Measurements from ENCODE around the gene ATG101. TPM values are rescaled to one million over a fixed set of nuclear protein-coding genes. Genes with fewer than 3 reads are reported as not detected.

ATG101 gene
- total and polyA plus RNA-seq, 4 donors: 22.1 to 64.3 (median 36.7) TPM

GRCh38 chr12:52066346-52067080, 3.3 kb upstream of the ATG101 start:
- H3K9me3 ChIP-seq (ENCODE audit: control insufficient read depth in 4 of 4, insufficient read depth in 3 of 4, low read length in 3 of 4): no peaks in the 10 kb centered on the region
- no peak overlapping the region for H3K9ac ChIP-seq (ENCODE audit: insufficient read depth in 1 of 2, low read length in 2 of 2)
- ATAC-seq (ENCODE audit: insufficient read depth, low FRiP score): no peak
- peaks cover 0 to 2% (median 0%) of the 10 kb centered on the region in 3 donors for H3K27me3 ChIP-seq (ENCODE audit: control insufficient read depth in 3 of 3, insufficient read depth in 3 of 3, low read length in 2 of 3)
- no peak overlapping the region for H3K4me3 ChIP-seq
- no peaks in the 10 kb centered on the region for H3K36me3 ChIP-seq (ENCODE audit: control insufficient read depth in 4 of 4, insufficient read depth in 4 of 4, low read length in 4 of 4)
- no peak for DNase-seq
- no peak for TF ChIP-seq CTCF (IDR thresholded peaks at IDR 0.05; ENCODE audit: control extremely low read depth, extremely low read depth)
- H3K27ac ChIP-seq (ENCODE audit: low read depth in 1 of 2, low read length in 1 of 2): no peak overlapping the region
- WGBS, 2 donors: 67 to 70% methylated on average over 8 of the region's 8 CpGs
- H3K4me1 ChIP-seq (ENCODE audit: control insufficient read depth in 5 of 5, insufficient read depth in 5 of 5, low read length in 5 of 5): peaks cover 5 to 18% (median 6%) of the 10 kb centered on the region in 5 donors

- Histone ChIP-seq H3K36me3 (ENCODE audit: control insufficient read depth in 4 of 4, insufficient read depth in 4 of 4, low read length in 4 of 4) (no peaks in the 10 kb centered on the region), H3K4me3 (no peak overlapping the region), H3K4me1 (ENCODE audit: control insufficient read depth in 5 of 5, insufficient read depth in 5 of 5, low read length in 5 of 5) (peaks cover 2 to 18% (median 5%) of the 10 kb centered on the region in 5 donors), H3K27ac (ENCODE audit: low read depth in 1 of 2, low read length in 1 of 2) (no peak overlapping the region), H3K27me3 (ENCODE audit: control insufficient read depth in 3 of 3, insufficient read depth in 3 of 3, low read length in 2 of 3) (peaks cover 0 to 2% (median 0%) of the 10 kb centered on the region in 3 donors), H3K9ac (ENCODE audit: insufficient read depth in 1 of 2, low read length in 2 of 2) (no peak overlapping the region), H3K9me3 (ENCODE audit: control insufficient read depth in 4 of 4, insufficient read depth in 3 of 4, low read length in 3 of 4) (no peaks in the 10 kb centered on the region)
- WGBS, 2 donors: 68 to 82% methylated on average over 3 of the region's 3 CpGs
- DNase-seq: no peak
- TF ChIP-seq CTCF (IDR thresholded peaks at IDR 0.05; ENCODE audit: control extremely low read depth, extremely low read depth): no peak
- ATAC-seq (ENCODE audit: insufficient read depth, low FRiP score): no peak
Observed at GRCh38 chr12:52067081-52067374, 2.8 kb upstream of the ATG101 start.

DNA sequence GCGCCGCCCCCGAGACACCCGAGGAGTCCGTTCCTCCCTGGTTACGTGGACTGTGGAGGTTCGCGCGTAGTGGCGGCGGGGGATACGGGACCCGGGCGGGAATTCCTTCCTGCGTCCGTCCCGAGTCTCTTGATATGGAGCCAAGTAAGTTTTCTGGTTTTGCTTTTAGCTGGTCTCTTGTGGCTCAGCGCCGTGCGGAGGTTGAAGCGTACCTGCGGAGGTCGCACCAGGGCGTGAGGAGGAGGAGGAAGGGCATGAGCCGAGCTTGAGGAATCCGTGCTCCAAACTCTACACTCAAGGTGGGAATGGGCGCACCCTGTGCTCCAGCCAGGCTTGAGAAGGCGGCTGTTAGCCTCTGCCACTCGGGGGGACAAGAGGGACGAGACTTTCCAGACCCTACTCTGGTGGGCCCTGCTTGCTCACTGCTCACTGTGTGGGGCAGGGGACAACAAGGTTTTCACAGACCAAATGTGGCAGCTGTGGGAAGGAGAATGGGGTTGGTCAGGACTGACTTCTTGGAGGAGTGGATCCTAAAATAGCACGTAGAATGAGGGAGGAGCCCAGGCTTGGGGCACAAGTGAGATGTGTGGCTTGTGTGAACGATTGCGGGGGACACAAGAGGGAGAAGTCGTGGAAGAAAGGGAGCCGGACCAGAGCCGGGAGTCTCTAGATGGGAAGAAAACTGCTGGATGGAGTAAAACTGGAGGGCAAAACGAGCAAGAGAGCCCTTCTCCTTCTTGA, 577 bp downstream of the ATG101 start:
- Histone ChIP-seq H3K9me3 (ENCODE audit: control insufficient read depth in 4 of 4, insufficient read depth in 3 of 4, low read length in 3 of 4) (no peaks in the 10 kb centered on the region), H3K36me3 (ENCODE audit: control insufficient read depth in 4 of 4, insufficient read depth in 4 of 4, low read length in 4 of 4) (peaks cover 0 to 24% (median 14%) of the 10 kb centered on the region in 4 donors), H3K27ac (ENCODE audit: low read depth in 1 of 2, low read length in 1 of 2) (peak overlapping the region; percentile 81 to 97), H3K4me1 (ENCODE audit: control insufficient read depth in 5 of 5, insufficient read depth in 5 of 5, low read length in 5 of 5) (peaks cover 5 to 18% (median 6%) of the 10 kb centered on the region in 5 donors), H3K9ac (ENCODE audit: insufficient read depth in 1 of 2, low read length in 2 of 2) (peak overlapping the region; percentile 87 to 89), H3K27me3 (ENCODE audit: control insufficient read depth in 3 of 3, insufficient read depth in 3 of 3, low read length in 2 of 3) (peaks cover 0 to 2% (median 0%) of the 10 kb centered on the region in 3 donors), H3K4me3 (peak overlapping the region; percentile 97)
- WGBS, 2 donors: 4 to 6% methylated on average over 36 to 37 of the region's 37 CpGs
- DNase-seq (no peak), ATAC-seq (ENCODE audit: insufficient read depth, low FRiP score) (peak; percentile 41)
- no peak for TF ChIP-seq CTCF (IDR thresholded peaks at IDR 0.05; ENCODE audit: control extremely low read depth, extremely low read depth)
